Heart left ventricle (tissue), 16 donors: Measurements from ENCODE around the gene PYGM. TPM values are rescaled to one million over a fixed set of nuclear protein-coding genes. Genes with fewer than 3 reads are reported as not detected.

Experiments used
- ATAC-seq, 4 donors: fragments of 200-7000 bp; cut with Tn5 transposase; one replicate each; pipeline ENCODE4 v1.9.1; 2020 to 2022; ENCODE audit warnings: moderate library complexity in 4 of 4, mild to moderate bottlenecking in 3 of 4, moderate number of reproducible peaks in 1 of 4
- DNase-seq, 5 donors: peaks; one replicate each; pipeline ENCODE4 v3.0.0-alpha.2; 2020
- H3K27ac ChIP-seq, 12 donors: fragments of 200-600 bp; sonication (generic) in 4 of 12; one replicate each; pipeline versions ENCODE4 v1.5.0 to v1.8.0; 2016 to 2022; ENCODE audit warnings: mild to moderate bottlenecking in 2 of 12
- H3K27me3 ChIP-seq, 9 donors: fragments of 200-600 bp; sonication (generic) in 2 of 9; one replicate each; pipeline versions ENCODE4 v1.5.1 to v1.8.0; 2016 to 2022; ENCODE audit warnings: mild to moderate bottlenecking in 3 of 9
- H3K36me3 ChIP-seq, 9 donors: fragments of 200-600 bp; sonication (generic) in 2 of 9; one replicate each; pipeline versions ENCODE4 v1.5.0 to v1.8.0; 2018 to 2022; ENCODE audit warnings: mild to moderate bottlenecking in 2 of 9
- H3K4me1 ChIP-seq, 12 donors: fragments of 200-600 bp; sonication (generic) in 4 of 12; one replicate each; pipeline versions ENCODE4 v1.5.0 to v1.8.0; 2016 to 2022; ENCODE audit warnings: mild to moderate bottlenecking in 3 of 12
- H3K4me3 ChIP-seq, 12 donors: fragments of 200-600 bp; sonication (generic) in 4 of 12; one replicate each; pipeline versions ENCODE4 v1.5.0 to v1.8.0; 2017 to 2022; ENCODE audit warnings: mild to moderate bottlenecking in 9 of 12, moderate library complexity in 4 of 12
- H3K9me3 ChIP-seq, 12 donors: fragments of 200-600 bp; sonication (generic) in 4 of 12; one replicate each; pipeline versions ENCODE4 v1.5.0 to v1.8.0; 2016 to 2022; ENCODE audit warnings: mild to moderate bottlenecking in 1 of 12
- POLR2A ChIP-seq, 2 donors: fragments of 450-650 bp; IDR thresholded peaks; one replicate each; pipeline ENCODE4 v1.6.1; 2017; ENCODE audit warnings: antibody characterized with exemption in 2 of 2, mild to moderate bottlenecking in 2 of 2, moderate library complexity in 2 of 2
- WGBS, 4 donors: extraction: QIAGEN DNeasy Blood & Tissue Kit in 2 of 4; methylation state at CpG; one replicate each; pipeline versions ENCODE4 v1.1.5 to v1.1.7; 2013 to 2018; 5-methylcytosine and 5-hydroxymethylcytosine counted together
- intact Hi-C, 10 donors: fragments of 100-400 bp; cut with DNase I; formaldehyde crosslinking; loops; one replicate each; pipeline versions ENCODE4 v1.11.1 to v1.14.2; 2022
- polyA plus RNA-seq, 2 donors: library from polyadenylated mRNA; stranded (reverse); fragments of 200-250 nt; gene quantifications; one replicate each; pipeline ENCODE4 v1.2.3, GENCODE V29; 2013
- total RNA-seq, 9 donors: library from RNA; depleted of rRNA in 2 of 9; stranded (reverse); fragments of >200 nt in 2 of 9; fragmentation: NEBNext Ultra II Directional in 3 of 9; extraction: Animal tissue kit (Norgen Biotek cat#: 25700) in 3 of 9; gene quantifications; one replicate each; pipeline versions ENCODE4 v1.1.0 to v1.2.4, GENCODE V29; 2016 to 2023
- TF ChIP-seq, protein P1 (sequence below), 12 donors: fragments of 200-600 bp; sonication (generic) in 4 of 12; IDR thresholded peaks; one replicate each; pipeline versions ENCODE4 v1.5.0 to v1.8.0; 2018 to 2022; ENCODE audit warnings: antibody characterized with exemption in 12 of 12, mild to moderate bottlenecking in 5 of 12
- donor health status: ischemic (EF 13 %, LVEDD 7.1; RV severe dilation, severe dysfunction).
- donor health status: healthy with polysubstance abuse.
- donor health status: DM: no; HTN: yes; CAD: no.
- donor health status: DM: no; HTN: no; CAD: no.
- donor health status: ischemic (EF 25% LVEDD 6.9; RV normal size, moderate dysfunction).
- donor health status: ischemic (EF 25% LVEDD 5.7; RV mildly dilated, moderate dysfunction).
- donor health status: healthy.
- donor health status: DM: yes; HTN: yes; CAD: no.
- donor health status: ischemic (EF 35%, LVEDD 5.7; RV mildly dilated, moderate dysfunction).
- donor health status: nonischemic (EF 11% LVEDD 7.7; RV severe dilation, severe dysfunction).
- donor health status: DM: yes; HTN: yes; CAD: no.
- donor health status: PGD.
- donor health status: ischemic (EF 29% LVEDD 5.4; RV normal size, mild dysfunction).
- donor health status: nonischemic (EF 23%, LVEDD 6.1; RV moderate dilation, normal function).

Gene PYGM
- total and polyA plus RNA-seq, 11 donors: 10.3 to 167 (median 80.2) TPM

DNA sequence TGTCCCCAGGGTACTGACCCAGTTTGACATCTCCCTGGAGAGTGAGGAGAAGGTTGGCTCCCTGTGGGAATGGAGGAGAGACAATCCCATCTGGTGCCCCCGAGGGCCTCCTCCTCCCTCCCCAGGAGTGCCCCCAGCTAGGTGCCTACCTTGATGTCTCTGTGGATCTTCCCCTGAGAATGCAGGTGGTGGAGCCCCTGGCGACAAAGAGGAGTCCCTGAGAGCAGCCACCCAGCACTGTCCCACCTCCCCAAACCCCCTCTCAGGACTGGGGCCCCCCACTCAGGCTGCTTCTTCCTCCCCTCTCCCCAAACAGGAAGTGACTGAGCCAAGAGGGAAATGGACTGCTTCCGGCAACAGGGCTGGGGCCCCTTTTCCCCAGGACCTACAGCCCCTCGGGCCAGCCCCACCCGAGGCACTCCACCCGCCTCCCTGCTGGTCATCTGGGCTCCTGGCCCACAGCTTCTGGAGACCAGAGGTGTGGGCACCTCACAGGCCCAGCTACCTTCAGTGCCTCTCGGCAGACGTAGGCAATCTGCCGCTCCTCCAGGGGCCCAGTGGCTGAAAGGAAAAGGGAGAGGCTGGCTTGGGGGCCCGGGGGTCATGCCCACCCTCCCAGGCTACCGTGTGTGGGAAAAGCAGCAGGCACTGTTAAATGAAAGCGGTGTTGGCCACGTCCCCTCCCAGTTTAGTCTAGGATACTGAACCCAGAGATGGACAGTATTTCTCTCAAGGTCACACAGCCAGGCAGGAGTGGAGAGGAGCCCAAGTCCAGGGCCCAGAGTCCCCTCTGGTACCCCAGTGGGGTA lies 42.0 kb upstream of the PYGM start:
- Histone ChIP-seq H3K36me3 (peaks cover 0 to 37% (median 20%) of the 10 kb centered on the region in 9 donors), H3K4me1 (peaks cover 5 to 47% (median 24%) of the 10 kb centered on the region in 12 donors), H3K27ac (peak overlapping the region; percentile 49 to 95 (median 91)), H3K27me3 (no peaks in the 10 kb centered on the region), H3K9me3 (no peaks in the 10 kb centered on the region), H3K4me3 (peak overlapping the region in 11 of 12 donors; percentile 2 to 89 (median 75))
- ATAC-seq (peak in 2 of 4 donors; percentile 1 to 18), DNase-seq (peak in 2 of 5 donors; percentile 40 to 46)
- intact Hi-C loops: no loop called here
- no peak for TF ChIP-seq POLR2A (IDR thresholded peaks at IDR 0.05)
- TF ChIP-seq, protein P1, sequence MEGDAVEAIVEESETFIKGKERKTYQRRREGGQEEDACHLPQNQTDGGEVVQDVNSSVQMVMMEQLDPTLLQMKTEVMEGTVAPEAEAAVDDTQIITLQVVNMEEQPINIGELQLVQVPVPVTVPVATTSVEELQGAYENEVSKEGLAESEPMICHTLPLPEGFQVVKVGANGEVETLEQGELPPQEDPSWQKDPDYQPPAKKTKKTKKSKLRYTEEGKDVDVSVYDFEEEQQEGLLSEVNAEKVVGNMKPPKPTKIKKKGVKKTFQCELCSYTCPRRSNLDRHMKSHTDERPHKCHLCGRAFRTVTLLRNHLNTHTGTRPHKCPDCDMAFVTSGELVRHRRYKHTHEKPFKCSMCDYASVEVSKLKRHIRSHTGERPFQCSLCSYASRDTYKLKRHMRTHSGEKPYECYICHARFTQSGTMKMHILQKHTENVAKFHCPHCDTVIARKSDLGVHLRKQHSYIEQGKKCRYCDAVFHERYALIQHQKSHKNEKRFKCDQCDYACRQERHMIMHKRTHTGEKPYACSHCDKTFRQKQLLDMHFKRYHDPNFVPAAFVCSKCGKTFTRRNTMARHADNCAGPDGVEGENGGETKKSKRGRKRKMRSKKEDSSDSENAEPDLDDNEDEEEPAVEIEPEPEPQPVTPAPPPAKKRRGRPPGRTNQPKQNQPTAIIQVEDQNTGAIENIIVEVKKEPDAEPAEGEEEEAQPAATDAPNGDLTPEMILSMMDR (IDR thresholded peaks at IDR 0.05): no peak
- 26 to 64% (median 50%) methylated on average over 4 to 13 of the region's 13 CpGs for WGBS, 4 donors

DNA sequence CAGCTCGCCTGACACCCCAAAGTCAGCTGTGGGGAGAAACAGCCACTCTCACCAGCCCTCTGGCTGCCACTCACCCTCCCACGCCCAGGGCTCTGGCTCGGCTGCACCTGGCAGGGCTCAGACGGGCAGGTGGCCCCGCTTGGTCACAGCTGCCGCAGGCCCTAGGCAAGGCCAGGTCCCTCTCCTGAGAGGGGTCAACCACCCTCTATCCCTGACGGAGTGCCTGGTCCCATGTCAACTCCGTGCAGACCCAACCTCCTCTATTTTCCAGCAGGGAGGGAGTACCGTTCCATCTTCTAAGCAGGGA lies 41.3 kb upstream of the PYGM start:
- peak overlapping the region; percentile 39 to 95 (median 91) for H3K27ac ChIP-seq
- no peak for ATAC-seq
- DNase-seq: no peak
- peaks cover 5 to 47% (median 24%) of the 10 kb centered on the region in 12 donors for H3K4me1 ChIP-seq
- TF ChIP-seq, protein P1 (IDR thresholded peaks at IDR 0.05): no peak
- no peak for TF ChIP-seq POLR2A (IDR thresholded peaks at IDR 0.05)
- H3K4me3 ChIP-seq: peak overlapping the region in 1 of 12 donors; percentile 76
- intact Hi-C loops: no loop called here
- peaks cover 0 to 36% (median 26%) of the 10 kb centered on the region in 9 donors for H3K36me3 ChIP-seq
- H3K27me3 ChIP-seq: no peaks in the 10 kb centered on the region
- WGBS, 4 donors: 74 to 84% (median 81%) methylated on average over 8 to 9 of the region's 9 CpGs
- H3K9me3 ChIP-seq: no peaks in the 10 kb centered on the region

DNA sequence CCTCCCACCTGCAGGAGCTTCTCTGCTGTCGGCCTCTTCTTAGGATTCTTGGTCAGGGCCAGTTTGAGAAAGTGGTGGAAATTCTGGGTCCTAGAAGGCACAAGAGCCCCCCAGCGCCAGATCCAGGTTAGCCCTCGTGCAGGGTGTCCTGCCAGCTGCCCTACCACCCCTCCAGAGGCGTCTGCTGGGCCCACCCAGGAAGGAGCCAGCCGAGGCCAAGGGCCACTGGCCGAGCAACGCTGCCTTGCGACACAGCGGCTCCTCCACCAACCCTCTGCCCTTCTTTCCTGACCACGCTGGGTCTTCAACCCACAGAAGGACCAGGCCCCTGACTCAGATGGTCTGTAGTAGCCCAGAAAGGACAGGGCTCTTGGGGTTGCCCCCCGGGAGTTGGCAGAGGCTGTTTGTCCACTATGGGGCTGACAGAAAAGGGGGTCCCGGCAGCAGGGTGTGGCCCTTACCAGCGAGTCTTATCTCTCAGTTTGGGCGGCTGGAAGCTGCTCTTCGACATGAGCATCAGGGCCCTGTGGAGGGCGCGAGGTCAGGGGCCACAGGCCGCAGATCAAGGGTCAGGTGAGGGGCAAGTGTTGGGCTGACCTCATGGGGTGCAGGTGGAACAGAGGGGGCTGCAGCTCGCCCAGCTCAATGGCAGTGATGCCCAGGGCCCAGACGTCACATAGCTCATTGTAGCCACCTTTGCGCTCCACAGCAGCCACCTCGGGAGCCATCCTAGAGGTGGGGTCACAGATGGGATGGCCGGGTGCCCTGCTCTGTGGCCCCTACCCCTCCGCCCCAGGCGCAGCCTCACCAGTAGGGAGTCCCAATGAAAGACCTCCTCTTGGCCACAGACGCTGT lies 40.8 kb upstream of the PYGM start:
- ATAC-seq (no peak), DNase-seq (no peak)
- Histone ChIP-seq H3K4me1 (peaks cover 5 to 47% (median 24%) of the 10 kb centered on the region in 12 donors), H3K27ac (peak overlapping the region in 11 of 12 donors; percentile 5 to 95 (median 90)), H3K36me3 (peaks cover 0 to 31% (median 25%) of the 10 kb centered on the region in 9 donors), H3K9me3 (no peaks in the 10 kb centered on the region), H3K27me3 (no peaks in the 10 kb centered on the region), H3K4me3 (no peak overlapping the region)
- 68 to 85% (median 78%) methylated on average over 14 to 26 of the region's 26 CpGs for WGBS, 4 donors
- TF ChIP-seq, protein P1 (IDR thresholded peaks at IDR 0.05): no peak
- no peak for TF ChIP-seq POLR2A (IDR thresholded peaks at IDR 0.05)
- intact Hi-C loops: no loop called here
